HepG2 (cell line): ENCODE data around the gene CYTH1. TPM values are rescaled to one million over a fixed set of nuclear protein-coding genes. Genes with fewer than 3 reads are reported as not detected.

Source experiments
- AGO1 ChIP-seq: fragments of 200-400 bp; formaldehyde crosslinking; IDR thresholded peaks from 2 replicates; pipeline ENCODE4 v1.6.1; 2017; ENCODE audit warnings: mild to moderate bottlenecking, low read depth, low read length, moderate library complexity; ENCODE audit not compliant: poor library complexity, severe bottlenecking
- ARHGAP35 ChIP-seq: sonication (generic); formaldehyde crosslinking; IDR thresholded peaks from 2 replicates; pipeline ENCODE4 v1.9.0; 2022; ENCODE audit warnings: mild to moderate bottlenecking, inconsistent platforms, moderate library complexity, missing genetic modification reagents, borderline replicate concordance
- ATF1 ChIP-seq: IDR thresholded peaks from 2 replicates; pipeline ENCODE4 v1.6.1; 2016; ENCODE audit warnings: mild to moderate bottlenecking, control low read depth
- ETV5 ChIP-seq: IDR thresholded peaks from 2 replicates; pipeline ENCODE4 v1.6.1; 2018; ENCODE audit warnings: missing biosample characterization, missing genetic modification reagents, inconsistent platforms, borderline replicate concordance
- FOXP1 ChIP-seq, 2 experiments: fragments of 450-650 bp in 1 of 2; IDR thresholded peaks; 2 replicates each; pipeline ENCODE4 v1.6.1; 2017 to 2018; ENCODE audit warnings: antibody characterized with exemption in 1 of 2
- JDP2 ChIP-seq: sonication (generic); formaldehyde crosslinking; IDR thresholded peaks from 2 replicates; pipeline ENCODE4 v1.8.1; 2022; ENCODE audit warnings: missing genetic modification reagents, borderline replicate concordance
- MXD1 ChIP-seq: sonication (generic); formaldehyde crosslinking; IDR thresholded peaks from 2 replicates; pipeline ENCODE4 v1.4.0; 2020; ENCODE audit warnings: mild to moderate bottlenecking, missing genetic modification reagents
- NCOA2 ChIP-seq: sonication (generic); formaldehyde crosslinking; IDR thresholded peaks from 2 replicates; pipeline ENCODE4 v1.8.0; 2022; ENCODE audit warnings: inconsistent platforms
- NRL ChIP-seq: sonication (generic); formaldehyde crosslinking; IDR thresholded peaks from 2 replicates; pipeline ENCODE4 v1.5.0; 2020; ENCODE audit warnings: missing genetic modification reagents, mild to moderate bottlenecking, moderate library complexity, borderline replicate concordance
- RAD21 ChIP-seq: fragments of 450-650 bp; formaldehyde crosslinking; IDR thresholded peaks from 2 replicates; pipeline ENCODE4 v1.5.0; 2020; ENCODE audit warnings: mild to moderate bottlenecking
- RAD51 ChIP-seq: fragments of 450-650 bp; IDR thresholded peaks from 2 replicates; pipeline ENCODE4 v1.6.1; 2016; ENCODE audit warnings: borderline replicate concordance
- SAP130 ChIP-seq: IDR thresholded peaks from 2 replicates; pipeline ENCODE4 v1.6.1; 2016; ENCODE audit warnings: low read depth
- SMC3 ChIP-seq: IDR thresholded peaks from 2 replicates; pipeline ENCODE4 v1.6.1; 2011; ENCODE audit warnings: low read length, improper control_type of control experiment
- SMYD3 ChIP-seq: sonication (generic); formaldehyde crosslinking; IDR thresholded peaks from 2 replicates; pipeline ENCODE4 v1.8.1; 2023; ENCODE audit warnings: mild to moderate bottlenecking, missing genetic modification reagents
- SNRNP70 ChIP-seq: fragments of 200-400 bp; formaldehyde crosslinking; IDR thresholded peaks from 2 replicates; pipeline ENCODE4 v1.6.1; 2017; ENCODE audit warnings: mild to moderate bottlenecking, low read depth, low read length, moderate library complexity
- SOX5 ChIP-seq: IDR thresholded peaks from 2 replicates; pipeline ENCODE4 v1.6.1; 2016; ENCODE audit warnings: borderline replicate concordance
- SYNCRIP ChIP-seq: fragments of 200-400 bp; formaldehyde crosslinking; IDR thresholded peaks from 2 replicates; pipeline ENCODE4 v1.6.1; 2018; ENCODE audit warnings: mild to moderate bottlenecking, low read depth, low read length; ENCODE audit not compliant: insufficient read depth
- TARDBP ChIP-seq: sonication (generic); formaldehyde crosslinking; IDR thresholded peaks from 2 replicates; pipeline ENCODE4 v1.8.0; 2022; ENCODE audit warnings: mild to moderate bottlenecking, missing genetic modification reagents
- ZFP62 ChIP-seq: sonication (generic); formaldehyde crosslinking; IDR thresholded peaks from 2 replicates; pipeline ENCODE4 v1.4.0; 2020; ENCODE audit warnings: missing genetic modification reagents
- ZNF205 ChIP-seq: IDR thresholded peaks from 2 replicates; pipeline ENCODE4 v1.6.1; 2018; ENCODE audit warnings: missing biosample characterization, missing genetic modification reagents
- ZNF431 ChIP-seq: sonication (generic); formaldehyde crosslinking; IDR thresholded peaks from 2 replicates; pipeline ENCODE4 v1.9.0; 2022; ENCODE audit warnings: missing genetic modification reagents, low read depth, mild to moderate bottlenecking, borderline replicate concordance
- ZNF501 ChIP-seq: sonication (generic); formaldehyde crosslinking; IDR thresholded peaks from 2 replicates; pipeline ENCODE4 v1.5.1; 2020; ENCODE audit warnings: mild to moderate bottlenecking, moderate library complexity, missing genetic modification reagents
- ZNF605 ChIP-seq: sonication (generic); formaldehyde crosslinking; IDR thresholded peaks from 2 replicates; pipeline ENCODE4 v1.8.0; 2022; ENCODE audit warnings: mild to moderate bottlenecking, missing genetic modification reagents
- ZNF772 ChIP-seq: sonication (generic); formaldehyde crosslinking; IDR thresholded peaks from 2 replicates; pipeline ENCODE4 v1.5.0; 2020; ENCODE audit warnings: mild to moderate bottlenecking, missing genetic modification reagents
- ZSCAN20 ChIP-seq: sonication (generic); formaldehyde crosslinking; IDR thresholded peaks from 2 replicates; pipeline ENCODE4 v1.4.0; 2020; ENCODE audit warnings: missing genetic modification reagents, mild to moderate bottlenecking, borderline replicate concordance
- polyA plus RNA-seq, 8 experiments: library from polyadenylated mRNA; depleted of rRNA in 3 of 8; stranded (reverse) in 7 of 8; unstranded in 1 of 8; fragments of >200 nt; fragmentation: Illumina TruSeq in 4 of 8; extraction: Trizol in 4 of 8; gene quantifications; 2 replicates each; pipeline versions ENCODE4 v1.2.1 to v1.2.3, GENCODE V29; 2011 to 2016; ENCODE audit warnings: low read depth in 4 of 8, missing spikeins in 1 of 8, mixed read lengths in 1 of 8; ENCODE audit not compliant: insufficient read depth in 1 of 8
- total RNA-seq, 5 experiments: library from RNA; depleted of rRNA; stranded (reverse); fragments of >200 nt; fragmentation: Illumina TruSeq; extraction: Trizol; gene quantifications; 2 replicates each; pipeline ENCODE4 v1.2.3, GENCODE V29; 2016; ENCODE audit warnings: low read depth in 1 of 5
- TF ChIP-seq, protein P1 (sequence below): sonication (generic); formaldehyde crosslinking; IDR thresholded peaks from 2 replicates; pipeline ENCODE4 v1.5.0; 2020; ENCODE audit warnings: missing genetic modification reagents
- TF ChIP-seq, protein P2 (sequence below): sonication (generic); formaldehyde crosslinking; IDR thresholded peaks from 2 replicates; pipeline ENCODE4 v1.4.0; 2020; ENCODE audit warnings: mild to moderate bottlenecking, missing genetic modification reagents, borderline replicate concordance
- TF ChIP-seq, protein P3 (sequence below): IDR thresholded peaks from 2 replicates; pipeline ENCODE4 v1.6.1; 2016; ENCODE audit warnings: mild to moderate bottlenecking, missing biosample characterization, missing genetic modification reagents

CYTH1 gene
- total and polyA plus RNA-seq, 2 of the 13 experiments (the other 11 are each of a cell fraction or from before 2014, with no cell fraction given), result 20.1 to 48.9 TPM

DNA sequence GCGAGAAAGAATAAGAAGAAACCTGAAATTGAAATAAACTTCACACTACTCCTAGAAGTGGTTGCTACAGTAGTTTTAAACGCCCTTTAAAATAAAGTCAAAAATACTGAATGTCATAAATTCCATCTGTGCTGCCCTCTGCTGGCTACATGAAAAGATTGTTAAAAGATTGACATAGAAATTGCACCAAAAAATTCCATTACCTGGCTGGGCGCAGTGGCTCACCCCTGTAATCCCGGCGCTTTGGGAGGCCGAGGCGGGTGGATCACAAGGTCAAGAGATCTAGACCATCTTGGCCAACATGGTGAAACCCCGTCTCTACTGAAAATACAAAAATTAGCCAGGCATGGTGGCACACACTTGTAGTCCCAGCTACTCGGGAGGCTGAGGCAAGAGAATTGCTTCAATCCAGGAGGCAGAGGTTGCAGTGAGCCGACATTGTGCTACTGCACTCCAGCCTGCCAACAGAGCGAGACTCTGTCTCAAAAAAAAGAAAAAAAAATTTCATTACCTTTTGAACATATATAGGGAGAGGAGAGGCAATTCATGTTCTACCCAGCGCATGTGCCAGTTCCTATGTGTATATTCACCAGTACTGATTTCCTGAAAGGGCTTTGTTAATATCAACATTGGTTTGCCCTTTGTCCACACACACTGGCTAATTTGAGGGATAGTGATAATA, 36.5 kb downstream of the CYTH1 start (continued):
- TF ChIP-seq, protein P1, sequence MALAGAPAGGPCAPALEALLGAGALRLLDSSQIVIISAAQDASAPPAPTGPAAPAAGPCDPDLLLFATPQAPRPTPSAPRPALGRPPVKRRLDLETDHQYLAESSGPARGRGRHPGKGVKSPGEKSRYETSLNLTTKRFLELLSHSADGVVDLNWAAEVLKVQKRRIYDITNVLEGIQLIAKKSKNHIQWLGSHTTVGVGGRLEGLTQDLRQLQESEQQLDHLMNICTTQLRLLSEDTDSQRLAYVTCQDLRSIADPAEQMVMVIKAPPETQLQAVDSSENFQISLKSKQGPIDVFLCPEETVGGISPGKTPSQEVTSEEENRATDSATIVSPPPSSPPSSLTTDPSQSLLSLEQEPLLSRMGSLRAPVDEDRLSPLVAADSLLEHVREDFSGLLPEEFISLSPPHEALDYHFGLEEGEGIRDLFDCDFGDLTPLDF (CRISPR knock-in tag), result no peak
- TF ChIP-seq RAD21 (peak; percentile 34; the same call in 1 of the 2 replicates), RAD51 (no peak), ZNF431 (CRISPR knock-in tag) (no peak), SAP130 (CRISPR knock-in tag) (peak; percentile 32), ZFP62 (CRISPR knock-in tag) (no peak), SMC3 (peak; percentile 39), NRL (CRISPR knock-in tag) (no peak), ATF1 (CRISPR knock-in tag) (0 out of 2 replicates have a peak, but pooled peaks have one; percentile 17), ZNF501 (CRISPR knock-in tag) (peak; percentile 70), ZNF205 (0 out of 2 replicates have a peak, but pooled peaks have one; percentile 38), TARDBP (peak; percentile 27; the same call in 1 of the 2 replicates), SNRNP70 (no peak), SYNCRIP (no peak), SOX5 (CRISPR knock-in tag) (peak; percentile 17; the same call in 1 of the 2 replicates), JDP2 (no peak), ARHGAP35 (CRISPR knock-in tag) (no peak), ZNF772 (peak; percentile 55; the same call in 1 of the 2 replicates), NCOA2 (CRISPR knock-in tag) (0 out of 2 replicates have a peak, but pooled peaks have one; percentile 23), SMYD3 (CRISPR knock-in tag) (0 out of 2 replicates have a peak, but pooled peaks have one; percentile 28), ZNF605 (peak; percentile 30; the same call in 1 of the 2 replicates), MXD1 (CRISPR knock-in tag) (no peak), ETV5 (peak; percentile 29; the same call in 1 of the 2 replicates), FOXP1 (IDR thresholded peaks at IDR 0.05) (no peak), FOXP1 (CRISPR knock-in tag; IDR thresholded peaks at IDR 0.05) (peak; percentile 5; the same call in 1 of the 2 replicates), AGO1 (no peak), ZSCAN20 (CRISPR knock-in tag) (no peak)
- TF ChIP-seq, protein P2, sequence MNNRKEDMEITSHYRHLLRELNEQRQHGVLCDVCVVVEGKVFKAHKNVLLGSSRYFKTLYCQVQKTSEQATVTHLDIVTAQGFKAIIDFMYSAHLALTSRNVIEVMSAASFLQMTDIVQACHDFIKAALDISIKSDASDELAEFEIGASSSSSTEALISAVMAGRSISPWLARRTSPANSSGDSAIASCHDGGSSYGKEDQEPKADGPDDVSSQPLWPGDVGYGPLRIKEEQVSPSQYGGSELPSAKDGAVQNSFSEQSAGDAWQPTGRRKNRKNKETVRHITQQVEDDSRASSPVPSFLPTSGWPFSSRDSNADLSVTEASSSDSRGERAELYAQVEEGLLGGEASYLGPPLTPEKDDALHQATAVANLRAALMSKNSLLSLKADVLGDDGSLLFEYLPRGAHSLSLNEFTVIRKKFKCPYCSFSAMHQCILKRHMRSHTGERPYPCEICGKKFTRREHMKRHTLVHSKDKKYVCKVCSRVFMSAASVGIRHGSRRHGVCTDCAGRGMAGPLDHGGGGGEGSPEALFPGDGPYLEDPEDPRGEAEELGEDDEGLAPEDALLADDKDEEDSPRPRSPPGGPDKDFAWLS, result no peak
- TF ChIP-seq, protein P3, sequence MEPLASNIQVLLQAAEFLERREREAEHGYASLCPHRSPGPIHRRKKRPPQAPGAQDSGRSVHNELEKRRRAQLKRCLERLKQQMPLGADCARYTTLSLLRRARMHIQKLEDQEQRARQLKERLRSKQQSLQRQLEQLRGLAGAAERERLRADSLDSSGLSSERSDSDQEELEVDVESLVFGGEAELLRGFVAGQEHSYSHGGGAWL (CRISPR knock-in tag), result 0 out of 2 replicates have a peak, but pooled peaks have one; percentile 31
